Right atrium auricular region (tissue), 2 donors: ENCODE results near the gene MAPK8IP3. TPM values are rescaled to one million over a fixed set of nuclear protein-coding genes. Genes with fewer than 3 reads are reported as not detected.

Experiments
- DNase-seq: peaks from one replicate; pipeline ENCODE4 v3.0.0-alpha.2; 2019; ENCODE audit warnings: low spot score
- H3K27ac ChIP-seq, 2 donors: fragments of 200-600 bp; sonication (generic); 1 replicate in 1 of 2; 2 replicates in 1 of 2; pipeline ENCODE4 v1.5.1; 2016 to 2019
- H3K27me3 ChIP-seq, 2 donors: fragments of 200-600 bp; sonication (generic); one replicate each; pipeline versions ENCODE4 v1.5.1 to v1.6.0; 2017 to 2019
- H3K36me3 ChIP-seq: fragments of 200-600 bp; sonication (generic); one replicate; pipeline ENCODE4 v1.5.1; 2016
- H3K4me1 ChIP-seq, 2 donors: fragments of 200-600 bp; sonication (generic); one replicate each; pipeline versions ENCODE4 v1.5.1 to v1.6.0; 2017 to 2019
- H3K4me3 ChIP-seq, 2 donors: fragments of 200-600 bp; sonication (generic); 1 replicate in 1 of 2; 2 replicates in 1 of 2; pipeline ENCODE4 v1.5.1; 2017 to 2019; ENCODE audit warnings: mild to moderate bottlenecking in 1 of 2, moderate library complexity in 1 of 2
- H3K9me3 ChIP-seq, 2 donors: fragments of 200-600 bp; sonication (generic); one replicate each; pipeline ENCODE4 v1.5.1; 2019
- total RNA-seq, 2 donors: library from RNA; depleted of rRNA; stranded (reverse); fragments of >200 nt; gene quantifications; one replicate each; pipeline ENCODE4 v1.1.0, GENCODE V29; 2016
- TF ChIP-seq, protein P1 (sequence below), 2 donors: fragments of 200-600 bp; sonication (generic); IDR thresholded peaks; one replicate each; pipeline ENCODE4 v1.5.1; 2019; ENCODE audit warnings: antibody characterized with exemption in 2 of 2

MAPK8IP3 gene
- total RNA-seq, 2 donors from 2014 or later: 43.1 to 43.3 TPM

DNA sequence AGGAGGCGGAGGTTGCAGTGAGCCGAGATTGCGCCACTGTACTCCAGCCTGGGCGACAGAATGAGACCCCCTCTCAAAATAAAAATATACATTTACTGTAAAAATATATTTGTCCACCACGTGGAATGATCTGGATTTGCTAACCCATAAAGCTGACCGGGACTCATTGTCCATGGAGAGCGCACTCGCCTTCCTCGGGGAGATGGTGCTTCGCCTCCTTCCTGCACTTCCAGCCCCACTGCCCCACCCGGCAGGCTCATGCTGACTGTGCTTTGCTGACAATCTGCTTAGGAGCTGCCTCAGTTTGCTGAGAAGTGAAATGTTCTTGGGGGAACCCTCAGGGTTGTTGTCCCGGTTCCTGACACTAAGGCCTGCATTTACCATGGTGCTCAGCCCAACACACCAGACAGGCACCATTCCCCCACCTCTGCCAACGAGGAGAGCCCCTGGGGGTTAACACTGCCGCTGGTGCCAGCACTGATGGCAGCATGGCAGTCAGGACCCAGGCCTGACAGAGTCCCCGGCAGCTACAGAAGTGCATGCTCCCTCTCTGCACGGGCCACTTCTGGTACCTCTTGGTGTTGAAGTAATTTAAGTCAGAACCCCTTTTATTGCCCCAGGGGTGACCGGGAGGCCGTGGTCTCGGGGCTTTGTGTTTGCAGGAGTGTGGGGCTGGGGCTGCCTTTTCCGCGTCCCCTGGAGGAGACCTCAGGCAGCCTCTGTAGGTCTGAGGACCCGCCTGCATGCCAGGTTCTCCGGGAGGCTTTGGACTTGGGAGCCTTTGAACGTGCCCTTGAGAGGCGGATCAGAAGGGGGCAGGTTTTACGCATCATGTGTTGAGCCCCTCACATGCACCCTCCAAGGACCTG lies 79.2 kb downstream of the MAPK8IP3 start:
- no peak for DNase-seq
- peaks cover 23% of the 10 kb centered on the region for H3K36me3 ChIP-seq

DNA sequence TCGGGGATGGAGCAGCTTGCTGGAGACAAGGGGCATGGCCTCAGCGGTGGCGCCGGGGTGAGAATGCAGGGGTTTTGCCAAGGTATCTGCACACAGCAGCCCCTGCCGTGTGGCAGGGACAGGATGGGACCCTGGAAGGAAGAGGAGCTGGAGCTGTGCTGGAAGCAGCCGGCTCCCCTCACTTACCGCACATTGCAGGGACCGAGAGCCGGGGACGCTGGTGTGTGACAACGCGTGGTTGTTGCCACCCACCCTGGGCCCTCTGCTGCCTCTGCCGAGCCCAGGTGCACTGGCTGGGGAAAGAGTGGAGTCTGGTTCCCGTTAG lies 79.8 kb downstream of the MAPK8IP3 start:
- Histone ChIP-seq H3K27me3 (no peaks in the 10 kb centered on the region), H3K4me3 (no peak overlapping the region), H3K9me3 (no peaks in the 10 kb centered on the region), H3K36me3 (peaks cover 23% of the 10 kb centered on the region), H3K4me1 (peaks cover 0 to 36% of the 10 kb centered on the region in 2 donors), H3K27ac (no peak overlapping the region)
- TF ChIP-seq, protein P1, sequence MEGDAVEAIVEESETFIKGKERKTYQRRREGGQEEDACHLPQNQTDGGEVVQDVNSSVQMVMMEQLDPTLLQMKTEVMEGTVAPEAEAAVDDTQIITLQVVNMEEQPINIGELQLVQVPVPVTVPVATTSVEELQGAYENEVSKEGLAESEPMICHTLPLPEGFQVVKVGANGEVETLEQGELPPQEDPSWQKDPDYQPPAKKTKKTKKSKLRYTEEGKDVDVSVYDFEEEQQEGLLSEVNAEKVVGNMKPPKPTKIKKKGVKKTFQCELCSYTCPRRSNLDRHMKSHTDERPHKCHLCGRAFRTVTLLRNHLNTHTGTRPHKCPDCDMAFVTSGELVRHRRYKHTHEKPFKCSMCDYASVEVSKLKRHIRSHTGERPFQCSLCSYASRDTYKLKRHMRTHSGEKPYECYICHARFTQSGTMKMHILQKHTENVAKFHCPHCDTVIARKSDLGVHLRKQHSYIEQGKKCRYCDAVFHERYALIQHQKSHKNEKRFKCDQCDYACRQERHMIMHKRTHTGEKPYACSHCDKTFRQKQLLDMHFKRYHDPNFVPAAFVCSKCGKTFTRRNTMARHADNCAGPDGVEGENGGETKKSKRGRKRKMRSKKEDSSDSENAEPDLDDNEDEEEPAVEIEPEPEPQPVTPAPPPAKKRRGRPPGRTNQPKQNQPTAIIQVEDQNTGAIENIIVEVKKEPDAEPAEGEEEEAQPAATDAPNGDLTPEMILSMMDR (IDR thresholded peaks at IDR 0.05): no peak
- no peak for DNase-seq

More for the DNA sequence above, 79.2 kb downstream of the MAPK8IP3 start:
- H3K4me3 ChIP-seq: no peak overlapping the region
- H3K27me3 ChIP-seq: no peaks in the 10 kb centered on the region
- H3K4me1 ChIP-seq: peaks cover 0 to 42% of the 10 kb centered on the region in 2 donors
- H3K27ac ChIP-seq: no peak overlapping the region
- no peaks in the 10 kb centered on the region for H3K9me3 ChIP-seq
- TF ChIP-seq, protein P1 (IDR thresholded peaks at IDR 0.05): no peak

DNA sequence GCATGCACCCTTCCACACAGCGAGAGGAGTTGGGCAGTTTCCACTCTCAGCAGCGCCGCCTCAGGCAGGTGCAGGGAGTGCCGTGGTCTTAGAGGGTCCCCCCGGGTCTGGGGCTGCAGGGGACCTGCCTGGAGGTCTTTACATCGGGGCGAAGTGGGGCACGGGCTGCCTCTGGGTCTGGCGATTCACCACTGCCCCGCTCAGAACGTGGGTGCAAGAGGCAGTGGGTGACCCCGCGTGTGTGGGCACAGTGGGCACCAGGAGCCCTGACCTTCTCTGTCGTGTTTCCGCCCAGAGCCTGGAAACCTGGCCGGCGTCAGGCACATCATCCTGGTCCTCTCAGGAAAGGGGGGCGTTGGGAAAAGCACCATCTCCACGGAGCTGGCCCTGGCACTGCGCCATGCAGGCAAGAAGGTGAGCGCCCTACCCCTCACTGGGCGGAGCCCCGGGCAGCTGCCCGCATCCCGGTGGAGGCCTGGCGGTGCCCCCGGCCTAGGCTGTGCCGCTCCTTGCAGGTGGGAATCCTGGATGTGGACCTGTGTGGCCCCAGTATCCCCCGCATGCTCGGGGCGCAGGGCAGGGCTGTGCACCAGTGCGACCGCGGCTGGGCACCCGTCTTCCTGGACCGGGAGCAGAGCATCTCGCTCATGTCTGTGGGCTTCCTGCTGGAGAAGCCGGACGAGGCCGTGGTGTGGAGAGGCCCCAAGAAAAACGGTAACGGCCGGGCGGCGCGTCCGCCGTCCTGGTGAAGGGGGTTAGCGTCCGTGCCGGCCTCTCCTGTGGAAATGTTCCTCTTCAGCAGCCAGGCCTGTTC lies 80.5 kb downstream of the MAPK8IP3 start:
- Histone ChIP-seq H3K4me3 (no peak overlapping the region), H3K9me3 (no peaks in the 10 kb centered on the region), H3K27me3 (no peaks in the 10 kb centered on the region), H3K36me3 (peaks cover 23% of the 10 kb centered on the region), H3K4me1 (peaks cover 0 to 29% of the 10 kb centered on the region in 2 donors), H3K27ac (no peak overlapping the region)
- no peak for DNase-seq
- TF ChIP-seq, protein P1 (IDR thresholded peaks at IDR 0.05): no peak

DNA sequence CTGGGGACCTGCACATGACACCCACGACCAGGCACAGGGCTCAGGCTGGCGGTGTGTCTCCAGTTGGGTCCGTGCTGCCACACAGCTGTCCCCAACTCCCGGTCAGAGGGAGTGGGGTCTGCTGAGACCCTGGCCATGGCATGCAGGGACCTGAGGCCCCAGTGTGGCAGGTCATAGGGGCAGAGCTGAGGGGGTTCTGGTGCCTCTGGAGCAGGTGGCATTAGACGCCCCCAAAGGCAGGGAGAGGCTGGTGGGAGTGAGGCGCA lies 81.0 kb downstream of the MAPK8IP3 start:
- peaks cover 23% of the 10 kb centered on the region for H3K36me3 ChIP-seq
- no peaks in the 10 kb centered on the region for H3K9me3 ChIP-seq
- peaks cover 0 to 25% of the 10 kb centered on the region in 2 donors for H3K4me1 ChIP-seq
- H3K27ac ChIP-seq: no peak overlapping the region
- H3K27me3 ChIP-seq: no peaks in the 10 kb centered on the region
- DNase-seq: no peak
- no peak overlapping the region for H3K4me3 ChIP-seq
- TF ChIP-seq, protein P1 (IDR thresholded peaks at IDR 0.05): no peak

DNA sequence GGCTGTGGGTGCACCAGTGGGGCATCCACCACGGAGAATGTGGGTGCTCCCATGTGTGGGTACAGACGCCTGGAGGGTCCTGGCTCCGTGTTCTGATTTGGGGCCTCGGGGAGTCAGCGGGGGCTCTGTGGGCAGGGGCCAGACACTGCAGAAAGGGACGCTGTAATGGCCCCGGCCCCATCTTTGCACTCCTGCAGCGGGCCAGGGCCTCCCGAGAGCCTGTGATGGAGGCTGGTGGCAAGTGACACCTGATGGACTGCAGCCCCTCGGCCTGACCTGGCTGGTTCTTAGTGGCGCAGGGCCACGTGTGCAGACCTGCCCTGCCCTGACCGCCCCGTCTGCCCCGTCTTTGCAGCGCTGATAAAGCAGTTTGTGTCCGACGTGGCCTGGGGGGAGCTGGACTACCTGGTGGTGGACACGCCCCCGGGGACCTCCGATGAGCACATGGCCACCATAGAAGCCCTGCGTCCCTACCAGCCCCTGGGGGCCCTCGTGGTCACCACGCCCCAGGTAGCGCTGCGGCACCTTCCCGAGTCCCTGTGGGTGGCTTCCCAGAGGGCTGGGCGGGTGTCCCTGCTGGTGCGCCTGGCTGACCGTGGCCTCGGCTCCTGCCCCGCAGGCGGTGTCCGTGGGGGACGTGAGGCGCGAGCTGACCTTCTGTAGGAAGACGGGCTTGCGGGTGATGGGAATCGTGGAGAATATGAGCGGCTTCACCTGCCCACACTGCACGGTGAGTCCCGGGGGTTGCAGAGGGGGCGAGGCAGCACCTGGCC lies 81.5 kb downstream of the MAPK8IP3 start:
- no peaks in the 10 kb centered on the region for H3K27me3 ChIP-seq
- TF ChIP-seq, protein P1 (IDR thresholded peaks at IDR 0.05): no peak
- H3K27ac ChIP-seq: no peak overlapping the region
- no peak overlapping the region for H3K4me3 ChIP-seq
- peaks cover 0 to 25% of the 10 kb centered on the region in 2 donors for H3K4me1 ChIP-seq
- DNase-seq: no peak
- H3K9me3 ChIP-seq: no peaks in the 10 kb centered on the region
- peaks cover 23% of the 10 kb centered on the region for H3K36me3 ChIP-seq
